Activated naive CD4-positive, alpha-beta T cell treated with anti-CD3 and anti-CD28 coated beads for 36 hours (primary cell): ENCODE data around the gene RSPH10B. TPM values are rescaled to one million over a fixed set of nuclear protein-coding genes. Genes with fewer than 3 reads are reported as not detected.
A peak's percentile ranks its signal among the peaks of the same experiment; 100 is the strongest.
"Not testable (repeated sequence)": the region's sequence is repeated elsewhere in the genome, so short reads cannot be mapped to it uniquely, and the experiment has no call there.

Experiments
- CTCF ChIA-PET: fragments of 350-600 bp; sonication (Branson Sonifier 250); formaldehyde crosslinking; loops from one replicate; lab custom pipeline; 2021; ENCODE audit warnings: antibody characterized with exemption; lab: Charles Lee
- DNase-seq: peaks from one replicate; pipeline ENCODE4 v3.0.0-alpha.2; 2020
- H3K27ac Mint-ChIP-seq: one replicate; pipeline ENCODE4 v1.8.0; 2021; ENCODE audit warnings: mild to moderate bottlenecking, mixed read lengths
- H3K27me3 Mint-ChIP-seq: one replicate; pipeline ENCODE4 v1.8.0; 2021; ENCODE audit warnings: low read depth, mixed read lengths
- H3K36me3 Mint-ChIP-seq: one replicate; pipeline ENCODE4 v1.8.0; 2021; ENCODE audit warnings: low read depth, mixed read lengths
- H3K4me1 Mint-ChIP-seq: one replicate; pipeline ENCODE4 v1.8.0; 2021; ENCODE audit warnings: low read depth, mixed read lengths
- H3K4me3 Mint-ChIP-seq: one replicate; pipeline ENCODE4 v1.8.0; 2021; ENCODE audit warnings: mild to moderate bottlenecking, moderate library complexity, mixed read lengths
- H3K9me3 Mint-ChIP-seq: one replicate; pipeline ENCODE4 v1.8.0; 2021; ENCODE audit warnings: mixed read lengths
- intact Hi-C: fragments of 100-400 bp; cut with micrococcal nuclease; formaldehyde crosslinking; loops from one replicate; pipeline ENCODE4 v1.15.1; 2023
- total RNA-seq, 2 experiments: library from RNA; stranded (reverse); gene quantifications; one replicate each; pipeline ENCODE4 v1.2.3, GENCODE V29; 2021

The RSPH10B gene
- not detected for total RNA-seq

DNA sequence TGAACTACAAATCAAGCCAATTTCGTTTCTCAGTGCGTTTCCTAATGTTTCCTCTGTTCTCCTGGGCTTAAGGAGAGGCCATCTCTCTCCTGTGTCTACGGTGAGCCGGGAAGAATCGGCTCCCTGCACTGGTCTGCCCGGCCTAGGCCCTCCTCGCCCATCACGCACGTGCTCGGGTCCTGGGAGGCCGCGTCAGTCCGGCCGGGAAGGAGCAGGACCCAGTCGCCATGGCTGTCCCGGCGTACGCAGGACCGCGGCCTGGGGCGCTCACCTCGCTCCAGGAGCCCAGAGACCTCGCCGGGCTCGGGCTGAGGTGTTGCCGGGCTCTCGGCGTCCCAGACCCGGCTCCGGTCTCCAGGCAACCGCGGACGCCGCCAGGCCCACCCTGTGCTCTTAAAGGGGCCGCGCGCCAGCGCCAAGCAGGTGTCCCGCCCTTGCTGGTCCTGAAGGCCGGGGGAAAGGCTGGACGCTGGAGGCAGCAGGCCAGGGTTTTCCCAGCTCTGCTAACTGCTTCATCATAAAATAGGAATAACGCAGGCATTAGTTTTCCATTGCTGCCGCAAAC lies at the start of gene RSPH10B:
Gene RSPH10B (minus strand): TSS at position 343 of the 565 bp plus-strand sequence. CDS start 3,573 bp downstream, outside the sequence.
- intact Hi-C loops, H3K27ac Mint-ChIP-seq, CTCF ChIA-PET, DNase-seq, H3K36me3 Mint-ChIP-seq, H3K4me3 Mint-ChIP-seq, H3K9me3 Mint-ChIP-seq, H3K4me1 Mint-ChIP-seq, H3K27me3 Mint-ChIP-seq: not testable (repeated sequence)

DNA sequence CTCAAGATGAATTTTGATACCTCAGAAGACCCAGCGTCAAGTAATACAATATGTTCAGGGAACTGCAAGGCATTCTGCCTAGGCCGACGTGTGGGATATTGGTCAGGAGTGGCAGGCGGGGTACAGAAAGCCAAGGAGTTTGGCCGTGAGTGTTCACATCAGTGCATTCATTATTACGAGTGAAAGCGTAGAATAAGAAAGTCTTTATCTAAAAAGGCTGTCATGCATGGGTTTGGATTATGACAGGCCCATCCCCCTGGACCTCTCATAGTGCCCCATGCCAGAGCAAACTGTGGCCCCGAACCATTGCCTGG lies 46.1 kb upstream of the RSPH10B start:
- intact Hi-C loops = no loop called here
- Mint-ChIP-seq H3K27me3 (no peaks in the 10 kb centered on the region), H3K36me3 (peaks cover 41% of the 10 kb centered on the region), H3K4me1 (peaks cover 26% of the 10 kb centered on the region), H3K27ac (peak overlapping the region; percentile 87), H3K4me3 (no peak overlapping the region), H3K9me3 (no peaks in the 10 kb centered on the region)
- no peak for DNase-seq
- CTCF ChIA-PET = no interaction called here

DNA sequence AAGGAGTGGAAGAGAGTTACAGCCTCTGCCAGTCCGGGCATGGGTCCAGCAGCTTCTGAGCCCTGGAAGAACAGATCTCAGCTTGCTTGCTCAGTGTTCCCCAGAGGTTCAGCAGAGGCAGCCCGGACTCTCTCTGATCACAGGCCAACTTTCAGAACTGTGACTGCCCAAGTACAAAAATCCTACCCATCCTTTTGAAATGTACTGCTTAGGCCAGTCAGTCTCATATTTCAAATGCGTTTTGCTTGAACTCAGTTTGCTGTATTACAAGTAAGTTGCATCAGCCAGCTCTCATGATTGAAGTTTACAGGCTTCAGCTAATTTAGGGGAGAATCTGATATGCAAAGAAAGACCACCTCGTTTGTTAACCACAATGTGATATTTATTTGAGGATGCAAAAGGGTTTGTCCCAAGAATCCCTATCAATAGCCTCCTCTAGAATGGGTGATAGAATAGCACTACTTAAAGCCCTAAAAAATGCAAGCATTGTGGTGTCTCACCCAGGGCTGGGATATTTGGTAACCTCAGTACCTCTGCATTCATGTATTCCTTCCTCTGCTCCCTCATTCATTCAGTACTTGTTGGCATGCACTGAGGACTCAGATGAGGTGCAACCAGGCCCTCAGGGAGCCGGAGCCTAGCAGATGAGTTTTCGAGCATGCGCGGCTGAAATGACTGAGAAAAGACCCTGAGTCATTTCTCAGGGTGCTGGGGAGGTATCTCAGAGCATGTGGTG lies 45.6 kb upstream of the RSPH10B start:
- CTCF ChIA-PET = interaction anchor here (1.5 kb wide), 1 partner anchor 23 kb away, joined by 3 read pairs; no protein-coding TSS in a partner anchor
- no peak overlapping the region for H3K4me3 Mint-ChIP-seq

DNA sequence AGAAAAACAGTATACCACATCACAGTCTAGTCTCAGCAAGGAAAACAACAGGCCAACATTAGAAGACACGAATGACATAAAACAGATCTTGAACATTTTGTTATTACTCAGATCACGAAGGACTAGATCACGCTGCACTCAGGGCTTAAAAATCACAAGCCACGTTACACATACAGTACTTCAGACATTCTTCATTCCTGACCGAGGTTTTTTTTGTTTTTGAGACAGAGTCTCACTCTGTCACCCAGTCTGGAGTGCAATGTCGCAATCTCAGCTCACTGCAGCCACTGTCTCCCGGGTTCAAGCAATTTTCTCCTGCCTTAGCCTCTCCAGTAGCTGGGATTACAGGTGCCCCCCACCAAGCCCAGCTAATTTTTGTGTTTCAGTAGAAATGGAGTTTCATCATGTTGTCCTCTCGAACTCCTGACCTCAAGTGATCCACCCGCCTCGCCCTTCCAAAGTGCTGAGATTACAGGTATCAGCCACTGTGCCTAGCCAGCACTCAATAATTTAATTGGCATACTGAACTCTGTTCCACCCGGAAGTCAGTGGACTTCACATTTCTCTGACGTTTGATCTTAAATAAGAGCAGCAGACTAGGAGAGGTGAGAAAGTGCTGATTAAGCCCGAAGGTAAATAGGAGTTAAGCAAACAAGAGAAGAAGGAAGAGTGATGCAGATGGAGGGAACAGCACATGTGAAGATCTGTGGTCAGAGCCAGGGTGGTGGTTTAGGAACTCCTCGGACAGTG lies 42.0 kb upstream of the RSPH10B start:
- CTCF ChIA-PET = no interaction called here
- H3K9me3 Mint-ChIP-seq = no peaks in the 10 kb centered on the region
- no peak overlapping the region for H3K4me3 Mint-ChIP-seq
- H3K27ac Mint-ChIP-seq = no peak overlapping the region
- H3K27me3 Mint-ChIP-seq = no peaks in the 10 kb centered on the region
- peaks cover 25% of the 10 kb centered on the region for H3K36me3 Mint-ChIP-seq
- H3K4me1 Mint-ChIP-seq = peaks cover 46% of the 10 kb centered on the region
- intact Hi-C loops = no loop called here
- DNase-seq = no peak

More for the DNA sequence above, 45.6 kb upstream of the RSPH10B start:
- Mint-ChIP-seq H3K36me3 (peaks cover 39% of the 10 kb centered on the region), H3K4me1 (peaks cover 32% of the 10 kb centered on the region), H3K27ac (peak overlapping the region; percentile 87), H3K27me3 (no peaks in the 10 kb centered on the region), H3K9me3 (no peaks in the 10 kb centered on the region)
- peak; percentile 16 for DNase-seq
- intact Hi-C loops = no loop called here

DNA sequence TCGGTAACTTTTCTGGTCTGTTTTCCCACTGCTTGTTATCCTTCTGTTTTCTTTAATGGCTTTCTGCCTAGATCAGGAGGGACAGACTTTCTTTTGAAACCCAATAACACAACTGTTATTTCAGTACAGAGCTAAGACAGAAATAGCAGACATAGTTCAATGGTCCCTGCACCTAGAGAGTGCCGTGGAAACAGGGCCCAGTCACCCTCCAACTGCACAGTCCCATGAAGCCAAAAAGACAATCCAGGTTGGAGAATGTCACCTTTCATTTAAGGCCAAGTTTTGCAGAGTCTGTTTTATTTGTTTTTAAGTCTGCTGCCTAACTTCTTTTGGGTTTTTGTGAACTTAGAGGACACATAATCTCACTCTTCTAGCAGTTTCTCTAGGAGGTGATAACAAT lies 41.1 kb upstream of the RSPH10B start:
- H3K4me1 Mint-ChIP-seq = peaks cover 55% of the 10 kb centered on the region
- peaks cover 23% of the 10 kb centered on the region for H3K36me3 Mint-ChIP-seq
- DNase-seq = no peak
- H3K4me3 Mint-ChIP-seq = no peak overlapping the region
- no peak overlapping the region for H3K27ac Mint-ChIP-seq
- H3K9me3 Mint-ChIP-seq = no peaks in the 10 kb centered on the region
- intact Hi-C loops = loop anchor here (2.0 kb wide), 1 partner anchor 259 kb away; no protein-coding TSS in a partner anchor
- no peaks in the 10 kb centered on the region for H3K27me3 Mint-ChIP-seq
- CTCF ChIA-PET = no interaction called here

DNA sequence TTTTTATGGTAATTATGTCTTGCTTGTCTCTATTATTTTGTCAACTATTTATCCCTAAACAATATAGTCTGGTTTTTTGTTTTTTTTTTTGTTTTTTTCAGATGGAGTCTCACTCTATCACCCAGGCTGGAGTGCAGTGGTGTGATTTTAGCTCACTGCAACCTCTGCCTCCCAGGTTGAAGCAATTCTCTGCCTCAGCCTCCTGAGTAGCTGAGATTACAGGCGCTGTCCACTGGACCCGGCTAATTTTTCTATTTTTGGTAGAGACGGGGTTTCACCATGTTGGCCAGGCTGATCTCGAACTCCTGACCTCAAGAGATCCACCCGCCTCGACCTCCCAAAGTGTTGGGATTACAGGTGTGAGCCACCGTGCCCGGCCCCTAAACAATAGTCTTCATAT lies 39.9 kb upstream of the RSPH10B start:
- H3K27ac Mint-ChIP-seq = peak overlapping the region; percentile 59
- H3K27me3 Mint-ChIP-seq, DNase-seq, H3K9me3 Mint-ChIP-seq, CTCF ChIA-PET: not testable (repeated sequence)
- peak overlapping the region; percentile 87 for H3K4me3 Mint-ChIP-seq
- intact Hi-C loops = loop anchor here (2.0 kb wide), 1 partner anchor 260 kb away; no protein-coding TSS in a partner anchor
- H3K4me1 Mint-ChIP-seq = peaks cover 48% of the 10 kb centered on the region
- H3K36me3 Mint-ChIP-seq = peaks cover 17% of the 10 kb centered on the region

DNA sequence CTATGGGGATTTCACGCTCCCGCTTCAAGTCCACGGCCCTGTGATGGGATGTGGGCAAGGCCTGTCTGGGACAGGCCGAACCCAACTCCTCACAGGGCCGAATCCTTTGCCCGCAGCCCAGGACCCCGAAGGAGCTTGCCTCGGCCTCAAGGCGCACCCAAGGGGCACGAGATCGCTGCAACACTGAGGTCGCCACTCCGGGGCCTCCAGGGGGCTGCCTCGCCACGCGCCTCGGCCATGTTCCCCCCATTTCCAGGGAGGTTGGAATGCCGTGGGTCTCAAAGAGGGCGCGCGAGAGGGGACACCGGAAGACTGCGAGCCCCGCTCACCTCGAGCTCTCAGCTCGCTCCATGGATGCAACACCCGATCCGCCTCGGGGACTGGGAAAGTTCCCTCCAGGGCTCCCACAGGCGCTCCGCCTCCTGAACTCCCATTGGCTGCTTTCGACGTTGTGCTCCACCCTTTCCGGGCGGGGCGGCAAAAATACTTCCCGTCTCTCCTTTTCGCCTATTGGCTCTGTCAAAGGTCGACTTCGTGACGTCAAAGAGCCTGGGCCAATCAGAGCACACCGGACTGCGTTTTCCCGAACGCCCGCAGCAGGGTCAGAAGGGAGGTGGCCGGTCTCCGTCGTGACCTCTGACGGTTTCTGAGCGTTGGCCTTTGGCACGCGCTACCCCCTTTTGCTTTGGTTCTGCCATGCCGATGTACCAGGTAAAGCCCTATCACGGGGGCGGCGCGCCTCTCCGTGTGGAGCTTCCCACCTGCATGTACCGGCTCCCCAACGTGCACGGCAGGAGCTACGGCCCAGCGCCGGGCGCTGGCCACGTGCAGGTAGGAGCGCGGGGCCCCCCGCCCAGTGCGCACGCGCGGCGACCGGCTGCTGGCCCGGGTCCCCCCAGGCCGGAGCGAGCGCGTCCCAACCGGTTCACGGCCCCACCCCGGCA lies 38.5 kb upstream of the RSPH10B start, which contains the start of the genes AIMP2 and PMS2:
Gene AIMP2 (plus strand): TSS at position 605 of the 944 bp plus-strand sequence. CDS start 92 bp downstream, at position 697.
Gene PMS2 (minus strand): TSS at position 382 of the 944 bp plus-strand sequence. CDS start 30 bp downstream, at position 352.
- Mint-ChIP-seq H3K36me3 (peaks cover 15% of the 10 kb centered on the region), H3K27me3 (no peaks in the 10 kb centered on the region), H3K9me3 (no peaks in the 10 kb centered on the region), H3K4me1 (peaks cover 45% of the 10 kb centered on the region), H3K4me3 (peak within 1 kb of the TSS; percentile 87), H3K27ac (peak within 1 kb of the TSS; percentile 89)
- intact Hi-C loops = loop anchor here (1.0 to 10.0 kb wide), 5 partner anchors 153 to 1173 kb away; partner anchors contain the start of gene C1GALT1
- CTCF ChIA-PET = interaction anchor here (0.9 to 2.0 kb wide), 6 partner anchors 8 to 849 kb away, joined by 3 to 13 read pairs (median 4); no protein-coding TSS in a partner anchor
- DNase-seq = peak; percentile 99

DNA sequence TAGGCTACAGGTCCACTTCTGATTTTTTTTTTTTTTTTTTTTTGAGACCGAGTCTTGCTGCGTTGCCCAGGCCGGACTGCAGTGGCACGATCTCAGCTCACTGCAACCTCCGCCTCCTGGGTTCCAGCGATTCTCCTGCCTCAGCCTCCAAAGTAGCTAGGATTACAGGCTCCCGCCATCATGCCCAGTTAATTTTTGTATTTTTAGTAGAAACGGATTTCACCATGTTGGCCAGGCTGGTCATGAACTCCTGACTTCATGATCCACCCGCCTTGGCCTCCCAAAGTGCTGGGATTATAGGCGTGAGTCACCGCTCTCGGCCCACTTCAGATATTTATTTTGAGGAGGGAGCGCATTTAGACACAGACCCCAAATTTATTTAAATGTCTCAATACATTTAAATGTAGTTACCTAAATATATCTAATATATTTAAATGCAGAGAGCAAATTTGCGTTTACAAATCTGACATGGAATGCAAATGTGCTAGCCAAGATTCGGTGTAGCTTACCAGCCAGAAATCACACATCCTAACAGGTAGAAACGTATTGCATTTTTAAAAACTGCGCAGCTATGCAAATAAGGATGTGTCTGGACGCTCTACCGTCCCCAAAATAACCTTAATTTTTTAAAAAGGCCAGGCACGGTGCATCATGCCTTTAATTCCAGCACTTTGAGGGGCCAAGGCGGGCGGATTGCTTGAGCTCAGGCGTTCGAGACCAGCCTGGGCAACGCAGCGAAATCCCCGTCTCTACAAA lies 37.5 kb upstream of the RSPH10B start:
- peaks cover 42% of the 10 kb centered on the region for H3K4me1 Mint-ChIP-seq
- H3K27ac Mint-ChIP-seq = peak overlapping the region; percentile 60
- CTCF ChIA-PET = interaction anchor here (1.0 to 2.0 kb wide), 3 partner anchors 11 to 164 kb away, joined by 3 to 13 read pairs (median 4); no protein-coding TSS in a partner anchor
- intact Hi-C loops = loop anchor here (5.0 to 10.0 kb wide), 3 partner anchors 429 to 1174 kb away; partner anchors contain the start of gene C1GALT1
- H3K36me3 Mint-ChIP-seq = peaks cover 12% of the 10 kb centered on the region
- not testable (repeated sequence) for DNase-seq, H3K27me3 Mint-ChIP-seq, H3K9me3 Mint-ChIP-seq
- H3K4me3 Mint-ChIP-seq = peak overlapping the region; percentile 87

DNA sequence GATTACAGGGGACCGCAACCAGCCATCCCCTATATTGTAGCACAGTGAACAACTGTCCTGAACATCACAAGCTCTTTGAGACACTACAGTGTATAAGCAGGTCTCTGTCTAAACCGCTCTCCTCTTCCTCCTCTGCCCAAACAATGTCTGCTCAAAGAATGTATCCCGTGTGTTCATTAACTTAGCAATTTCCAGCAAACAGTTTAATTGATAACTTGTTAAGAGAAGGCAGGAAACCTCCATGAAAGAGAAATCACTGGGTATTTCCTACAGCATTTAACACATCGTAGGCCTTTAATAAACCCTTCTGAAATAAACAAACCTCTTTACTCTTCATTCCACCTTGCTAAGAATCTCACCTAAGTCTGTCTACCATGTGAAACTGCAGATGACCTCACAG lies 36.9 kb upstream of the RSPH10B start:
- DNase-seq = no peak
- CTCF ChIA-PET = interaction anchor here (2.0 kb wide), 1 partner anchor 10 kb away, joined by 13 read pairs; no protein-coding TSS in a partner anchor
- peaks cover 37% of the 10 kb centered on the region for H3K4me1 Mint-ChIP-seq
- no peaks in the 10 kb centered on the region for H3K9me3 Mint-ChIP-seq
- H3K27ac Mint-ChIP-seq = peak overlapping the region; percentile 60
- intact Hi-C loops = loop anchor here (5.0 to 10.0 kb wide), 3 partner anchors 430 to 1175 kb away; partner anchors contain the start of gene C1GALT1
- no peaks in the 10 kb centered on the region for H3K27me3 Mint-ChIP-seq
- peak overlapping the region; percentile 65 for H3K4me3 Mint-ChIP-seq
- peaks cover 12% of the 10 kb centered on the region for H3K36me3 Mint-ChIP-seq

DNA sequence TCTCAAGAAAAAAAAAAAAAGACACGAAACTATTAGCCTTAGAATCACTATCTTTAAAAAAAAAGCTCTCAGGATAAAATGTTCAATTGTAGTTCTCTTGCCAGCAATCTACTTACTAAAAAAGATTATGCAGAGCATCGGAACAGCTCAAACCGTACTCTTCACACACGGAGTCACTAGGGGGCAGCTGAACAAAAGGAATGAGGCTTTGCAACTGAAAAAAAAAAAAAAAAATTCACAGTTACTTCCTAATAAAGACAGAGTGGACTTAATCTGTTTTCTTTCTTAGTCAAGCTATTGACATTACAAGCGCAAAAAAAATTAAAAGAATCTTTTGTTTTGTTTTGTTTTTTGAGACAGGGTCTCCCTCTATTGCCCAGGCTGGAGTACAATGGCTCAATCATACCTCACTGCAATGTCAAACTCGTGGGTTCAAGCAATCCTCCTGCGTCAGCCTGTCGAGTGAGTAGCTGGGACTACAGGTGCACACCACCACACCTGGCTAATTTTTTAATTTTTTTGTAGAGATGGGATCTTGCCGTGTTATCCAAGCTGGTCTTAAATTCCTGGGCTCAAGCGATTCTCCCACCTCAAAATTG lies 26.8 kb upstream of the RSPH10B start:
- Mint-ChIP-seq H3K27ac (no peak overlapping the region), H3K4me1 (no peaks in the 10 kb centered on the region), H3K4me3 (no peak overlapping the region), H3K27me3 (no peaks in the 10 kb centered on the region), H3K36me3 (peaks cover 27% of the 10 kb centered on the region), H3K9me3 (no peaks in the 10 kb centered on the region)
- CTCF ChIA-PET = interaction anchor here (0.6 to 1.3 kb wide), 10 partner anchors 9 to 440 kb away, joined by 3 to 13 read pairs (median 4); partner anchors contain the start of genes AIMP2 and PMS2
- intact Hi-C loops = loop anchor here (1.0 kb wide), 1 partner anchor 325 kb away; no protein-coding TSS in a partner anchor
- peak; percentile 57 for DNase-seq
